Measurements from ENCODE around the gene C1orf56.

GRCh38 chr1:151002611-151003010, 44.9 kb upstream of the C1orf56 start:
- TF ChIP-seq EZH2phosphoT487 (conservative IDR thresholded peaks at IDR 0.05; ENCODE audit: low read length) = no peak
- TF ChIP-seq CTCF (IDR thresholded peaks at IDR 0.05; ENCODE audit: insufficient read depth, low read length, poor library complexity, severe bottlenecking) = no peak

Data from SU-DHL-6 (cell line).